Skeletal muscle satellite cell (primary cell): ENCODE measurements around the gene CD302.
"Not testable (repeated sequence)": the region's sequence is repeated elsewhere in the genome, so short reads cannot be mapped to it uniquely, and the experiment has no call there.

Source experiments
- H3K27me3 ChIP-seq: 2 replicates; pipeline ENCODE4 v1.7.0; 2013; ENCODE audit warnings: low read length; ENCODE audit not compliant: control insufficient read depth, insufficient read depth
- H3K36me3 ChIP-seq: 2 replicates; pipeline ENCODE4 v1.7.0; 2013; ENCODE audit warnings: mild to moderate bottlenecking, control low read depth, low read length; ENCODE audit not compliant: insufficient read depth
- H3K4me1 ChIP-seq: 2 replicates; pipeline ENCODE4 v1.7.0; 2013; ENCODE audit warnings: low read length; ENCODE audit not compliant: control insufficient read depth, insufficient read depth
- H3K4me2 ChIP-seq: 2 replicates; pipeline ENCODE4 v1.7.0; 2013; ENCODE audit warnings: mild to moderate bottlenecking, low read length
- H3K4me3 ChIP-seq: 2 replicates; pipeline ENCODE4 v1.7.0; 2013; ENCODE audit warnings: low read length
- H3K9ac ChIP-seq: 2 replicates; pipeline ENCODE4 v1.7.0; 2013; ENCODE audit warnings: mild to moderate bottlenecking, low read depth, low read length, moderate library complexity
- H3K9me3 ChIP-seq: replicated peaks from 2 replicates; pipeline ENCODE4 v1.7.0; 2013; ENCODE audit warnings: mild to moderate bottlenecking, control low read depth, low read length

Gene CD302

DNA sequence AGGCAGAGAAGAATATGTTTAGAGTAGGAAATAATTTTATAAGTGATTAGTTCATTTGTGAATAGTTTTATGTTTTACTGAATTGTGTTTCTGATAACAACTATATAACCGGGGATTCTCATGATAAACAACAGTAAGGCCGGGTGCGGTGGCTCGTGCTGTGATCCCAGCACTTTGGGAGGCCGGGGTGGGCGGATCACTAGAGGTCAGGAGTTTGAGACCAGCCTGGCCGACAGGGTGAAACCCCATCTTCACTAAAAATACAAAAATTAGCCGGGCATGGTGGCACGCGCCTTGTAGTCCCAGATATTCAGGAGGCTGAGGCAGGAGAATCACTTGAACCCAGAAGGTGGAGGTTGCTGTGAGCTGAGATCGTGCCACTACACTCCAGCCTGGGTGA lies 52.8 kb downstream of the CD302 start:
- not testable (repeated sequence) for H3K4me1 ChIP-seq, H3K4me3 ChIP-seq, H3K9me3 ChIP-seq, H3K4me2 ChIP-seq, H3K27me3 ChIP-seq, H3K9ac ChIP-seq
- H3K36me3 ChIP-seq = peaks cover 66% of the 10 kb centered on the region

DNA sequence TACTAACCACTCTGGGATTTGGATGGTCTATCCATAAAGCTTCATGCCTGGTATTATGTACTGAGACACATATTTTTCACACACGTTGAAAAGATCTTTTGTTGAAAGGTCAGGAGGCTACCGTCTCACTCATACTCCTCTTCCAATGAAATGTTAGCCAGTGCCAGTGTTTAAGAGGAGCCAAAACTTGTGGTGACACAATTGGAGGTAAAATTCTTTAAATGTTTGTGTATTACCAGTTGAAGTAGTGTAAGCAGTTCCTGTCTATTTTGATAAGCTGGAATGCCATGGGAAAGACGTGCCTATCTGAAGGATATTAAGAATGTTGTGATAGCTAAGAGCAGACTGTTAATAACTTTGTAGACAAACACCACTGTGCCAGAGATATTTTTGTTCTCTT lies 53.6 kb downstream of the CD302 start:
- H3K9ac ChIP-seq = no peak overlapping the region
- H3K4me3 ChIP-seq = no peak overlapping the region
- H3K4me2 ChIP-seq = peak overlapping the region; percentile 32
- peaks cover 62% of the 10 kb centered on the region for H3K36me3 ChIP-seq
- no peaks in the 10 kb centered on the region for H3K27me3 ChIP-seq
- no peaks in the 10 kb centered on the region for H3K9me3 ChIP-seq
- peaks cover 8% of the 10 kb centered on the region for H3K4me1 ChIP-seq

DNA sequence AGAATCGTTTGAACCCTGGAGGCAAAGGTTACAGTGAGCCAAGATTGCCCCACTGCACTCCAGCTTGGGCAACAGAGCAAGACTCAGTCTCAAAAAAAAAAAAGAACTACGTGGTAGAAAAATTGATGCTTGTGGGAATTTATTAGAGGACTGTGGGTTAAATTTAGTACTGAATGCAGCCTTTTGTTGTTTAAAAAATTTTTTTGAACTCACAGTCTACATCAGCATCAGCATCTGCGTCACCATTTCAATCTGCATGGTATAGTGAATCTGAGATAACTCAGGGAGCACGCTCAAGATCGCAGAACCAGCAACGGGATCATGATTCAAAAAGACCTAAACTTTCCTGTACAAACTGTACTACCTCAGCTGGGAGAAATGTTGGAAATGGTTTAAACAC lies 55.2 kb downstream of the CD302 start:
- H3K4me1 ChIP-seq = peaks cover 8% of the 10 kb centered on the region
- H3K9ac ChIP-seq = no peak overlapping the region
- H3K27me3 ChIP-seq = no peaks in the 10 kb centered on the region
- H3K36me3 ChIP-seq = peaks cover 64% of the 10 kb centered on the region
- H3K9me3 ChIP-seq = no peaks in the 10 kb centered on the region
- no peak overlapping the region for H3K4me3 ChIP-seq
- no peak overlapping the region for H3K4me2 ChIP-seq

DNA sequence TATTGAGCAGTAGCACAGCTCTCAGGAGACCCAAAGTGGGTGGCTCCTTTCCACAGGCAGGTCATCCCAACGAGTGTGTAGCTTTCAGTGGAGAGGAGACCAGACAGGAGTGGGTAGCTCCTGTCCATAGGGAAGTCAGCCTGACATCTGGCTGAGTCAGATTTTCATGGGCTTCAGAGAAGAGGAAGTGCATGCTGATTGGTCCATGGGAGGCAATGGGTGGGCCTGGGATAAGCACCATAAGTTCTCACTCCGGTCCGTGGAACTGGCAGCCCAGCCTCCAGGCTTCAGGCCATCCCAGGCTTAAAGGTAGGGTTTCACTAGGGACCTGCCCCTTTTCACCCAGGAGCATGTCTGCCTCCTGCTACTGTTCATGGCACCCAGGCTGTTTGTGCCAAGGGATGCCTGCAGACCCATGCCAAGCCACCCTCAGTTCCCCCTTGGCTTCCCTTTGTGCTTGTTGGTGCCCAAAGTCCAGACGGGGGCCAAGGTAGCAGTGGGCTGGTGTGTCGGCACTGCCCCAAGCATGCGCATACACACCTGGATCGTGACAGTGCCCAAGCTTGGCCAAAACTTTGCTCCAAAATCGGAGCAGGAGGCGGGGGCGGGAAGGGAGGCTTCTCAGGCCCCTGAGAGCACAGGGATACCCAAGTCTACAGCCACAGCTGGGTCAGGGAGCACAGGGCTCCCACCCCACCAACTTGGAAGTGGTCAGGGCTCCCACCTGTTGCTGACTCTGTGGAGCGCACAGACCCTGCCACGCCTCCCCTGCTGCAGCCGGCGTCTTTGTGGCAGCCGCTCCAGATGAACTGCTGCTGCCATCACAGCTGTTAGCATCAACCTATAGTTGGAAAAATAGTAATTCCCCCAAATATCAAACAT lies 59.3 kb downstream of the CD302 start:
- H3K4me3 ChIP-seq = no peak overlapping the region
- no peaks in the 10 kb centered on the region for H3K9me3 ChIP-seq
- H3K9ac ChIP-seq = no peak overlapping the region
- H3K4me2 ChIP-seq = no peak overlapping the region
- peaks cover 18% of the 10 kb centered on the region for H3K4me1 ChIP-seq
- H3K36me3 ChIP-seq = peaks cover 73% of the 10 kb centered on the region
- no peaks in the 10 kb centered on the region for H3K27me3 ChIP-seq

DNA sequence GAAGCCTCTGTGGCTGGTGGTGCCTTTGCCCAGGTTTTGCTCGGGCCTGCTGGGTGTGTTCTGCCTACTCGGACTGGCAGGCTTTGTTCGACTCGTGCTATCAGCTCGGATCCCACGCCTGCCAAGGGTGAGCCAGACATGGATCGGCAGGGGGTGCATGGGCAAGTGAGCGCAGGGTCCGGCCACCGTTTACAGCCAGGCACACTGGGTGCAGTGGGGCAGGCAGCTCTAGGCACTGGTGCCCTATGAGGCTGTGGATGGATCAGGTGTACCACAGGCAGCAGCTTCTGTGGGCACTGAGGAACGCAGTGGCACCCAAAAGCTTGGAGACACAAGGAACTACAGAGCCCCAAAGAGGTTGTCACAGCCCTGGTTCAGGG lies 60.1 kb downstream of the CD302 start:
- H3K9me3 ChIP-seq = no peaks in the 10 kb centered on the region
- H3K4me3 ChIP-seq = no peak overlapping the region
- no peak overlapping the region for H3K4me2 ChIP-seq
- no peak overlapping the region for H3K9ac ChIP-seq
- peaks cover 72% of the 10 kb centered on the region for H3K36me3 ChIP-seq
- H3K4me1 ChIP-seq = peaks cover 18% of the 10 kb centered on the region
- no peaks in the 10 kb centered on the region for H3K27me3 ChIP-seq

DNA sequence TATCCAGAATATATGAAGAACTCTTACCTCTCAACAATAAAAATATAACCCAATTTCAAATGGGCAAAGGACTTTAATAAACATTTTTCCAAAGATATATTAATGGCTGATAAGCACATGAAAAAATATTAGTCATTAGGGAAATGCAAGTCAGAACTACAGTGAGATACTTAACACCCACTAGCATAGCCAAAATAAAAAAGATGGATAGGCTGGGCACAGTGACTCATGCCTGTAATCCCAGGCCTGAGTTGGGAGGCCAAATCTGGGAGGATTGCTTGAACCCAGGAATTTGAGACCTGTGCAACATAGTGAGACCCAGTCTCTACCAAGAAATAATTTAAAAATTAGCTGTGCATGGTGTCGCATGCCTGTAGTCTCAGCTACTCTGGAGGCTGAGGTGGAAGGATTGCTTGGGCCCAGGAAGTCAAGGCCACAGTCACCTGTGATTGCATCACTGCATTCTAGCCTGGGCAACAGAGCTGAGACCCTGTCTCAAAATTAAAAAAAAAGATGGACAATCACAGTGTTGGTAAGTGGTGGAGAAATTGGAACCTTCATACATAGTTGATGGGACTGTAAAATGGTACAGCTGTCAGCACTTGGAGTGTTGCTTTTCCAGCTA lies 60.6 kb downstream of the CD302 start:
- Histone ChIP-seq H3K4me2 (no peak overlapping the region), H3K9me3 (no peaks in the 10 kb centered on the region), H3K36me3 (peaks cover 70% of the 10 kb centered on the region), H3K27me3 (no peaks in the 10 kb centered on the region), H3K4me3 (no peak overlapping the region), H3K9ac (no peak overlapping the region), H3K4me1 (peaks cover 18% of the 10 kb centered on the region)

- Histone ChIP-seq H3K9ac (no peak overlapping the region), H3K4me3 (no peak overlapping the region)
These were observed 62.0 kb downstream of the CD302 start for GRCh38 chr2:159736048-159736447.

DNA sequence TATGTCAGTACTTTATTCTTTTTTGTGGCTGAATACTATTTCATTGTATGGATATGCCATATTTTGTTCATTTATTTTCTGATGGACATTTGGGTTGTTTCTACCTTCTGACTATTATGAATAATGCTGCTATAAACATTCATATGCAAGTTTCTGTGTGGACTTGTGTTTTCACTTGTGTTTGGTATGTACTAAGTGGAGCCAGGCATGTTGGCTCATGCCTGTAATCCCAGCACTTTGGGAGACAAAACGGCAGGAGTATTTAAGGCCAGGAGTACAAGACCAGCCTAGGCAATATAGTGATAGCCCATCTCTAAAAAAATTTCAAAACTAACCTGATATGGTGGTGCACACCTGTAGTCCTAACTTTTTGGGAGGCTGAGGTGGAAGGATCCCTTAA lies 62.4 kb downstream of the CD302 start:
- no peak overlapping the region for H3K4me3 ChIP-seq
- H3K27me3 ChIP-seq = no peaks in the 10 kb centered on the region
- H3K9me3 ChIP-seq = no peaks in the 10 kb centered on the region
- no peak overlapping the region for H3K9ac ChIP-seq
- H3K4me2 ChIP-seq = no peak overlapping the region
- H3K36me3 ChIP-seq = peaks cover 77% of the 10 kb centered on the region
- H3K4me1 ChIP-seq = peaks cover 18% of the 10 kb centered on the region

More at GRCh38 chr2:159736048-159736447, 62.0 kb downstream of the CD302 start:
- H3K9me3 ChIP-seq = no peaks in the 10 kb centered on the region
- no peaks in the 10 kb centered on the region for H3K27me3 ChIP-seq
- H3K36me3 ChIP-seq = peaks cover 75% of the 10 kb centered on the region
- no peak overlapping the region for H3K4me2 ChIP-seq
- H3K4me1 ChIP-seq = peaks cover 18% of the 10 kb centered on the region

DNA sequence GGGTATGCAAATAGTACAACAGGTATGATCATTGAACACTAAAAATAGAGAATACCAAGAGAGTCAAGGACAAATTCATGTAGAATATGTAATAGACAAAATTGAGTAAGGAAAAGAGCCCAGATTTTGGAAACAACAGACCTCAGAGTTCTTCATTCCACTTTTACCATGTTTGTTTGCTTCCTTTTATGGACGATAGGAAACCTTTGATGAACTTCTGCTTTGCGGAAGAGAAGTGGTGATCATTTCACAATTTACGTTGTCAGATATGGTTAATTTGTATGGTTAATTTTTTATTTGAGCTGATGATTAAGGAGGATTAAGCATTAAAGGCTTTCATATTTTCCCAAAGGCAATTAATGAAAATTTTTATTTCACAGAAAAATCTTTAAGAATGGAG lies 69.4 kb downstream of the CD302 start:
- Histone ChIP-seq H3K4me2 (no peak overlapping the region), H3K27me3 (no peaks in the 10 kb centered on the region), H3K36me3 (peaks cover 50% of the 10 kb centered on the region), H3K9me3 (no peaks in the 10 kb centered on the region), H3K4me1 (no peaks in the 10 kb centered on the region), H3K4me3 (no peak overlapping the region), H3K9ac (no peak overlapping the region)

- Histone ChIP-seq H3K4me1 (no peaks in the 10 kb centered on the region), H3K27me3 (no peaks in the 10 kb centered on the region), H3K4me3 (no peak overlapping the region), H3K9me3 (no peaks in the 10 kb centered on the region), H3K36me3 (peaks cover 51% of the 10 kb centered on the region), H3K4me2 (no peak overlapping the region), H3K9ac (no peak overlapping the region)
These were observed 72.3 kb downstream of the CD302 start for GRCh38 chr2:159725713-159726112.

GRCh38 chr2:159724795-159725572 lies 73.0 kb downstream of the CD302 start:
- H3K4me3 ChIP-seq, H3K27me3 ChIP-seq, H3K4me2 ChIP-seq, H3K4me1 ChIP-seq, H3K9me3 ChIP-seq, H3K9ac ChIP-seq: not testable (repeated sequence)
- H3K36me3 ChIP-seq = peaks cover 52% of the 10 kb centered on the region
